Activated T-cell treated with anti-CD3 and anti-CD28 coated beads for 24 hours (primary cell): ENCODE measurements around the gene PRODH2.
A peak's percentile ranks its signal among the peaks of the same experiment; 100 is the strongest.
"Not testable (repeated sequence)": the region's sequence is repeated elsewhere in the genome, so short reads cannot be mapped to it uniquely, and the experiment has no call there.

Experiments used
- DNase-seq: peaks from one replicate; pipeline ENCODE4 v3.0.0-alpha.2; 2020; ENCODE audit warnings: low read depth

Gene PRODH2

GRCh38 chr19:35843676-35844481 is 31.2 kb upstream of the PRODH2 start:
- no peak for DNase-seq

GRCh38 chr19:35842666-35843272 is 30.1 kb upstream of the PRODH2 start:
- no peak for DNase-seq

GRCh38 chr19:35841961-35842595 is 29.4 kb upstream of the PRODH2 start:
- no peak for DNase-seq

- not testable (repeated sequence) for DNase-seq
Measured at GRCh38 chr19:35836096-35836495, 23.5 kb upstream of the PRODH2 start.

- no peak for DNase-seq
Measured at GRCh38 chr19:35833972-35834371, 21.3 kb upstream of the PRODH2 start.

- DNase-seq = no peak
Measured at GRCh38 chr19:35832054-35832453, 19.4 kb upstream of the PRODH2 start.

GRCh38 chr19:35830986-35831385 is 18.3 kb upstream of the PRODH2 start:
- no peak for DNase-seq

GRCh38 chr19:35828692-35829301 is 16.2 kb upstream of the PRODH2 start:
- peak; percentile 19 for DNase-seq

- no peak for DNase-seq
Measured at GRCh38 chr19:35824150-35824549, 11.5 kb upstream of the PRODH2 start.

- no peak for DNase-seq
Measured at GRCh38 chr19:35822579-35822978, 9.9 kb upstream of the PRODH2 start.

GRCh38 chr19:35818445-35818844 is 5.8 kb upstream of the PRODH2 start:
- no peak for DNase-seq

- DNase-seq = no peak
Measured at GRCh38 chr19:35816846-35817245, 4.2 kb upstream of the PRODH2 start.

GRCh38 chr19:35816262-35816661 is 3.6 kb upstream of the PRODH2 start:
- DNase-seq = no peak

- DNase-seq = no peak
Measured at GRCh38 chr19:35813043-35813890, 622 bp upstream of the PRODH2 start.

GRCh38 chr19:35811317-35812219 is 1.1 kb downstream of the PRODH2 start:
- DNase-seq = no peak

GRCh38 chr19:35807633-35808032 is 5.0 kb downstream of the PRODH2 start:
- no peak for DNase-seq

GRCh38 chr19:35806597-35806996 is 6.0 kb downstream of the PRODH2 start:
- DNase-seq = no peak

GRCh38 chr19:35805526-35806102 is 7.0 kb downstream of the PRODH2 start:
- no peak for DNase-seq

- DNase-seq = no peak
Measured at GRCh38 chr19:35801828-35802227, 10.8 kb downstream of the PRODH2 start.

GRCh38 chr19:35797663-35798062 is 15.0 kb downstream of the PRODH2 start:
- DNase-seq = no peak
